Heart left ventricle (tissue), 16 donors: Measurements from ENCODE around the gene CETP. TPM values are rescaled to one million over a fixed set of nuclear protein-coding genes. Genes with fewer than 3 reads are reported as not detected.

Source experiments
- ATAC-seq, 4 donors: fragments of 200-7000 bp; cut with Tn5 transposase; one replicate each; pipeline ENCODE4 v1.9.1; 2020 to 2022; ENCODE audit warnings: moderate library complexity in 4 of 4, mild to moderate bottlenecking in 3 of 4, moderate number of reproducible peaks in 1 of 4
- DNase-seq, 5 donors: peaks; one replicate each; pipeline ENCODE4 v3.0.0-alpha.2; 2020
- H3K27ac ChIP-seq, 12 donors: fragments of 200-600 bp; sonication (generic) in 4 of 12; one replicate each; pipeline versions ENCODE4 v1.5.0 to v1.8.0; 2016 to 2022; ENCODE audit warnings: mild to moderate bottlenecking in 2 of 12
- H3K27me3 ChIP-seq, 9 donors: fragments of 200-600 bp; sonication (generic) in 2 of 9; one replicate each; pipeline versions ENCODE4 v1.5.1 to v1.8.0; 2016 to 2022; ENCODE audit warnings: mild to moderate bottlenecking in 3 of 9
- H3K36me3 ChIP-seq, 9 donors: fragments of 200-600 bp; sonication (generic) in 2 of 9; one replicate each; pipeline versions ENCODE4 v1.5.0 to v1.8.0; 2018 to 2022; ENCODE audit warnings: mild to moderate bottlenecking in 2 of 9
- H3K4me1 ChIP-seq, 12 donors: fragments of 200-600 bp; sonication (generic) in 4 of 12; one replicate each; pipeline versions ENCODE4 v1.5.0 to v1.8.0; 2016 to 2022; ENCODE audit warnings: mild to moderate bottlenecking in 3 of 12
- H3K4me3 ChIP-seq, 12 donors: fragments of 200-600 bp; sonication (generic) in 4 of 12; one replicate each; pipeline versions ENCODE4 v1.5.0 to v1.8.0; 2017 to 2022; ENCODE audit warnings: mild to moderate bottlenecking in 9 of 12, moderate library complexity in 4 of 12
- H3K9me3 ChIP-seq, 12 donors: fragments of 200-600 bp; sonication (generic) in 4 of 12; one replicate each; pipeline versions ENCODE4 v1.5.0 to v1.8.0; 2016 to 2022; ENCODE audit warnings: mild to moderate bottlenecking in 1 of 12
- POLR2A ChIP-seq, 2 donors: fragments of 450-650 bp; IDR thresholded peaks; one replicate each; pipeline ENCODE4 v1.6.1; 2017; ENCODE audit warnings: antibody characterized with exemption in 2 of 2, mild to moderate bottlenecking in 2 of 2, moderate library complexity in 2 of 2
- WGBS, 4 donors: extraction: QIAGEN DNeasy Blood & Tissue Kit in 2 of 4; methylation state at CpG; one replicate each; pipeline versions ENCODE4 v1.1.5 to v1.1.7; 2013 to 2018; 5-methylcytosine and 5-hydroxymethylcytosine counted together
- intact Hi-C, 10 donors: fragments of 100-400 bp; cut with DNase I; formaldehyde crosslinking; loops; one replicate each; pipeline versions ENCODE4 v1.11.1 to v1.14.2; 2022
- polyA plus RNA-seq, 2 donors: library from polyadenylated mRNA; stranded (reverse); fragments of 200-250 nt; gene quantifications; one replicate each; pipeline ENCODE4 v1.2.3, GENCODE V29; 2013
- total RNA-seq, 9 donors: library from RNA; depleted of rRNA in 2 of 9; stranded (reverse); fragments of >200 nt in 2 of 9; fragmentation: NEBNext Ultra II Directional in 3 of 9; extraction: Animal tissue kit (Norgen Biotek cat#: 25700) in 3 of 9; gene quantifications; one replicate each; pipeline versions ENCODE4 v1.1.0 to v1.2.4, GENCODE V29; 2016 to 2023
- TF ChIP-seq, protein P1 (sequence below), 12 donors: fragments of 200-600 bp; sonication (generic) in 4 of 12; IDR thresholded peaks; one replicate each; pipeline versions ENCODE4 v1.5.0 to v1.8.0; 2018 to 2022; ENCODE audit warnings: antibody characterized with exemption in 12 of 12, mild to moderate bottlenecking in 5 of 12
- donor health status: ischemic (EF 13 %, LVEDD 7.1; RV severe dilation, severe dysfunction).
- donor health status: healthy with polysubstance abuse.
- donor health status: DM: no; HTN: yes; CAD: no.
- donor health status: DM: no; HTN: no; CAD: no.
- donor health status: ischemic (EF 25% LVEDD 6.9; RV normal size, moderate dysfunction).
- donor health status: ischemic (EF 25% LVEDD 5.7; RV mildly dilated, moderate dysfunction).
- donor health status: healthy.
- donor health status: DM: yes; HTN: yes; CAD: no.
- donor health status: ischemic (EF 35%, LVEDD 5.7; RV mildly dilated, moderate dysfunction).
- donor health status: nonischemic (EF 11% LVEDD 7.7; RV severe dilation, severe dysfunction).
- donor health status: DM: yes; HTN: yes; CAD: no.
- donor health status: PGD.
- donor health status: ischemic (EF 29% LVEDD 5.4; RV normal size, mild dysfunction).
- donor health status: nonischemic (EF 23%, LVEDD 6.1; RV moderate dilation, normal function).

CETP gene
- total and polyA plus RNA-seq, 11 donors = 0.23 to 3.1 (median 0.31) TPM; not detected in 3

GRCh38 chr16:56995136-56995805 is 33.5 kb downstream of the CETP start:
- DNase-seq (peak in 1 of 5 donors; percentile 4), ATAC-seq (no peak)
- peak overlapping the region in 1 of 12 donors; percentile 7 for H3K4me3 ChIP-seq

DNA sequence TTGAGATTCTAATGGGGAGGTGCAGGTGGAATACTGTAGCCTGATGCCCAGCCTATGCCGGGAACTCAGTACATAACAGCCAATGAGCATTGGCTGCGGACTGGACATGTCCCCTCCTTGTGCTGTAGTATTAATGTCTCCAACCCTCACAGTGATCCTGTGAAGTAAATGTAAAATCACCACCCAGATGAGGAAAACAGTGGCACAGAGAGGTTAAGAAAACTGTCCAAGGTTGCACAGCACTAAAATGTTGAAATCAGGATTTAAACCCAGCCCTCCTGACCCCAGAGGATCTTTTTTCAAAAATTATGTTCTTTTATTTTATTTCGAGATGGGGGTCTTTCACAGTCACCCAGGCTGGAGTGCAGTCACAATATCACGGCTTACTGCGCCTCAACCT is 35.5 kb downstream of the CETP start:
- WGBS, 4 donors = 93 to 96% (median 94%) methylated on average over 5 of the region's 5 CpGs
- TF ChIP-seq POLR2A (IDR thresholded peaks at IDR 0.05) = no peak
- TF ChIP-seq, protein P1, sequence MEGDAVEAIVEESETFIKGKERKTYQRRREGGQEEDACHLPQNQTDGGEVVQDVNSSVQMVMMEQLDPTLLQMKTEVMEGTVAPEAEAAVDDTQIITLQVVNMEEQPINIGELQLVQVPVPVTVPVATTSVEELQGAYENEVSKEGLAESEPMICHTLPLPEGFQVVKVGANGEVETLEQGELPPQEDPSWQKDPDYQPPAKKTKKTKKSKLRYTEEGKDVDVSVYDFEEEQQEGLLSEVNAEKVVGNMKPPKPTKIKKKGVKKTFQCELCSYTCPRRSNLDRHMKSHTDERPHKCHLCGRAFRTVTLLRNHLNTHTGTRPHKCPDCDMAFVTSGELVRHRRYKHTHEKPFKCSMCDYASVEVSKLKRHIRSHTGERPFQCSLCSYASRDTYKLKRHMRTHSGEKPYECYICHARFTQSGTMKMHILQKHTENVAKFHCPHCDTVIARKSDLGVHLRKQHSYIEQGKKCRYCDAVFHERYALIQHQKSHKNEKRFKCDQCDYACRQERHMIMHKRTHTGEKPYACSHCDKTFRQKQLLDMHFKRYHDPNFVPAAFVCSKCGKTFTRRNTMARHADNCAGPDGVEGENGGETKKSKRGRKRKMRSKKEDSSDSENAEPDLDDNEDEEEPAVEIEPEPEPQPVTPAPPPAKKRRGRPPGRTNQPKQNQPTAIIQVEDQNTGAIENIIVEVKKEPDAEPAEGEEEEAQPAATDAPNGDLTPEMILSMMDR (IDR thresholded peaks at IDR 0.05) = no peak

More at GRCh38 chr16:56995136-56995805, 33.5 kb downstream of the CETP start:
- intact Hi-C loops = no loop called here
- H3K27ac ChIP-seq = peak overlapping the region in 3 of 12 donors; percentile 28 to 49 (median 43)
- 68 to 83% (median 70%) methylated on average over 12 of the region's 12 CpGs for WGBS, 4 donors
- TF ChIP-seq, protein P1 (IDR thresholded peaks at IDR 0.05) = no peak
- TF ChIP-seq POLR2A (IDR thresholded peaks at IDR 0.05) = no peak
- H3K36me3 ChIP-seq = peaks cover 0 to 46% (median 0%) of the 10 kb centered on the region in 9 donors
- no peaks in the 10 kb centered on the region for H3K9me3 ChIP-seq
- peaks cover under 1 to 99% (median 23%) of the 10 kb centered on the region in 12 donors for H3K4me1 ChIP-seq
- H3K27me3 ChIP-seq = no peaks in the 10 kb centered on the region

DNA sequence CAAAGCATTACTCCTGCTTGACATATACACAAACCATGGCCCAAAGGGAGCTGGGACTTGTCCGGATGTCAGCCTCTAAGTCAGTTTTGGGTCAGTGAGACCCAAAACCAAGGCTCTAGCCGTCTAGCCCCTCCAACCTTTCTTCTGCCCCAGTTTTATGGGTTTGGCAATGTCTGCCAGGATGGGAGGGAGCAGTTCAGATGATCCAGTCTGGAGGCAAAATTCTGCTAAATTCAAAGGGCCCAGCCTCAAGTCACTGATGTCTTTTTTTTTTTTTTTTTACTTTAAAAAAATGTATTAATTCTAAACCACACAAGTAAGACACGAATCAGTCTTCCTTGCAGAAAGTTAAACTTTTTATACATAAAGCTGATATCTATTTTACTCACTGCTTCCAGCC is 36.2 kb downstream of the CETP start:
- no peak overlapping the region for H3K4me3 ChIP-seq
- DNase-seq = no peak
- H3K4me1 ChIP-seq = peaks cover 0 to 86% (median 20%) of the 10 kb centered on the region in 12 donors
- H3K36me3 ChIP-seq = peaks cover 0 to 59% (median 0%) of the 10 kb centered on the region in 9 donors
- no peaks in the 10 kb centered on the region for H3K9me3 ChIP-seq
- intact Hi-C loops = no loop called here
- no peak for ATAC-seq
- H3K27me3 ChIP-seq = no peaks in the 10 kb centered on the region
- 80 to 86% (median 83%) methylated on average over 3 of the region's 3 CpGs for WGBS, 4 donors
- TF ChIP-seq POLR2A (IDR thresholded peaks at IDR 0.05) = no peak
- TF ChIP-seq, protein P1 (IDR thresholded peaks at IDR 0.05) = no peak
- H3K27ac ChIP-seq = peak overlapping the region in 2 of 12 donors; percentile 2 to 86

More for the DNA sequence above, 35.5 kb downstream of the CETP start:
- no peak for ATAC-seq
- Histone ChIP-seq H3K27me3 (no peaks in the 10 kb centered on the region), H3K36me3 (peaks cover 0 to 61% (median 0%) of the 10 kb centered on the region in 9 donors), H3K4me3 (no peak overlapping the region), H3K9me3 (no peaks in the 10 kb centered on the region), H3K4me1 (peaks cover 0 to 93% (median 21%) of the 10 kb centered on the region in 12 donors), H3K27ac (no peak overlapping the region)
- intact Hi-C loops = no loop called here
- DNase-seq = peak in 1 of 5 donors; percentile 4

GRCh38 chr16:56998352-56998751 is 36.6 kb downstream of the CETP start:
- peaks cover 0 to 84% (median 20%) of the 10 kb centered on the region in 12 donors for H3K4me1 ChIP-seq
- H3K9me3 ChIP-seq = no peaks in the 10 kb centered on the region
- H3K27ac ChIP-seq = peak overlapping the region in 4 of 12 donors; percentile 86 to 93 (median 90)
- no peak overlapping the region for H3K4me3 ChIP-seq
- peak in 1 of 5 donors; percentile 10 for DNase-seq
- TF ChIP-seq, protein P1 (IDR thresholded peaks at IDR 0.05) = no peak
- TF ChIP-seq POLR2A (IDR thresholded peaks at IDR 0.05) = no peak
- WGBS, 4 donors = 91 to 98% (median 93%) methylated on average over 3 of the region's 3 CpGs
- no peaks in the 10 kb centered on the region for H3K27me3 ChIP-seq
- ATAC-seq = no peak
- H3K36me3 ChIP-seq = peaks cover 0 to 60% (median 0%) of the 10 kb centered on the region in 9 donors
- intact Hi-C loops = no loop called here
